IMR-90 (cell line): ENCODE data around the gene RAB18. TPM values are rescaled to one million over a fixed set of nuclear protein-coding genes. Genes with fewer than 3 reads are reported as not detected.

Source experiments
- ATAC-seq: fragments of 200-7000 bp; cut with Tn5 transposase; 2 replicates; pipeline ENCODE4 v1.9.1; 2020; ENCODE audit warnings: low read depth, mild to moderate bottlenecking, moderate library complexity
- BruUV-seq: library from RNA; stranded (reverse); fragments of 400-500 nt; replicated peaks from 2 replicates; lab custom pipeline; 2021; lab: Mats Ljungman, UMichigan
- CTCF ChIA-PET: fragments of 300-600 bp; formaldehyde crosslinking; extraction: SDS; loops from one replicate; lab custom pipeline; 2021; ENCODE audit warnings: antibody characterized with exemption; lab: Yijun Ruan, JAX
- POLR2A ChIA-PET: fragments of 300-600 bp; sonication (Branson Sonifier 250); formaldehyde crosslinking; loops from one replicate; lab custom pipeline; 2022; ENCODE audit warnings: antibody characterized with exemption; ENCODE audit not compliant: unreplicated experiment; lab: Charles Lee
- DNase-seq: peaks from one replicate; pipeline ENCODE4 v3.0.0; 2013
- H2AFZ ChIP-seq: replicated peaks from 2 replicates; pipeline ENCODE3; 2013; ENCODE audit warnings: low read length, mild to moderate bottlenecking; ENCODE audit not compliant: poor library complexity
- H2AK5ac ChIP-seq: 2 replicates; pipeline ENCODE4 v1.6.1; 2013; ENCODE audit warnings: low read depth, low read length, inconsistent platforms
- H2AK9ac ChIP-seq: replicated peaks from 2 replicates; pipeline ENCODE3; 2013; ENCODE audit warnings: mild to moderate bottlenecking, low read depth, low read length, moderate library complexity; ENCODE audit not compliant: poor library complexity
- H2BK120ac ChIP-seq: 2 replicates; pipeline ENCODE4 v1.6.1; 2013; ENCODE audit warnings: low read depth, low read length, inconsistent platforms
- H2BK15ac ChIP-seq: 3 replicates; pipeline ENCODE4 v1.6.1; 2013; ENCODE audit warnings: low read depth, low read length, inconsistent platforms
- H2BK20ac ChIP-seq: 2 replicates; pipeline ENCODE4 v1.6.1; 2013; ENCODE audit warnings: low read depth, mild to moderate bottlenecking, inconsistent platforms, low read length, moderate library complexity
- H2BK5ac ChIP-seq: 2 replicates; pipeline ENCODE4 v1.6.1; 2013; ENCODE audit warnings: mild to moderate bottlenecking, low read depth, low read length, inconsistent platforms; ENCODE audit not compliant: poor library complexity, severe bottlenecking
- H3K14ac ChIP-seq: replicated peaks from 2 replicates; pipeline ENCODE4 v1.6.1; 2013; ENCODE audit warnings: low read depth, low read length, inconsistent platforms
- H3K18ac ChIP-seq: 2 replicates; pipeline ENCODE4 v1.6.1; 2013; ENCODE audit warnings: low read depth, low read length, control low read depth
- H3K23ac ChIP-seq: 2 replicates; pipeline ENCODE4 v1.6.1; 2013; ENCODE audit warnings: low read depth, low read length, inconsistent platforms
- H3K27ac ChIP-seq: 2 replicates; pipeline ENCODE4 v1.5.1; 2013; ENCODE audit warnings: mild to moderate bottlenecking, control low read depth, low read length; ENCODE audit not compliant: insufficient read depth
- H3K27me3 ChIP-seq: 2 replicates; pipeline ENCODE4 v1.6.1; 2013; ENCODE audit warnings: low read length; ENCODE audit not compliant: control insufficient read depth, insufficient read depth
- H3K36me3 ChIP-seq: 2 replicates; pipeline ENCODE4 v1.6.1; 2013; ENCODE audit warnings: low read length, mixed read lengths; ENCODE audit not compliant: control insufficient read depth, insufficient read depth
- H3K4ac ChIP-seq: 2 replicates; pipeline ENCODE4 v1.6.1; 2013; ENCODE audit warnings: low read depth, low read length, inconsistent platforms
- H3K4me1 ChIP-seq: 2 replicates; pipeline ENCODE4 v1.6.1; 2013; ENCODE audit warnings: low read length, mixed read lengths; ENCODE audit not compliant: control insufficient read depth, insufficient read depth
- H3K4me2 ChIP-seq: 2 replicates; pipeline ENCODE4 v1.6.1; 2013; ENCODE audit warnings: low read depth, mild to moderate bottlenecking, control low read depth, low read length, moderate library complexity
- H3K4me3 ChIP-seq: 2 replicates; pipeline ENCODE4 v1.5.1; 2013; ENCODE audit warnings: low read depth, mild to moderate bottlenecking, control low read depth, low read length, moderate library complexity; ENCODE audit not compliant: insufficient read depth
- H3K56ac ChIP-seq: 2 replicates; pipeline ENCODE4 v1.6.1; 2013; ENCODE audit warnings: low read length, inconsistent platforms; ENCODE audit not compliant: insufficient read depth; ENCODE audit errors: extremely low read depth
- H3K79me1 ChIP-seq, 2 experiments: 2 replicates each; pipeline ENCODE4 v1.6.1; 2013; ENCODE audit warnings: low read length in 2 of 2, inconsistent platforms in 1 of 2, low read depth in 1 of 2
- H3K9ac ChIP-seq: 2 replicates; pipeline ENCODE4 v1.6.1; 2013; ENCODE audit warnings: low read depth, low read length, control low read depth
- H3K9me1 ChIP-seq: 2 replicates; pipeline ENCODE4 v1.6.1; 2013; ENCODE audit warnings: low read length, inconsistent platforms; ENCODE audit not compliant: insufficient read depth
- H3K9me3 ChIP-seq: 2 replicates; pipeline ENCODE4 v1.6.1; 2013; ENCODE audit warnings: low read length; ENCODE audit not compliant: control insufficient read depth, insufficient read depth
- H4K20me1 ChIP-seq: 2 replicates; pipeline ENCODE4 v1.6.1; 2013; ENCODE audit warnings: low read length, inconsistent platforms; ENCODE audit not compliant: insufficient read depth
- H4K5ac ChIP-seq: 2 replicates; pipeline ENCODE4 v1.6.1; 2013; ENCODE audit warnings: mild to moderate bottlenecking, low read depth, low read length, control low read depth
- H4K8ac ChIP-seq, 2 experiments: 2 replicates each; pipeline ENCODE4 v1.6.1; 2013; ENCODE audit warnings: low read depth in 2 of 2, low read length in 2 of 2, control low read depth in 1 of 2, inconsistent platforms in 1 of 2
- H4K91ac ChIP-seq: 2 replicates; pipeline ENCODE4 v1.6.1; 2013; ENCODE audit warnings: low read depth, low read length, inconsistent platforms; ENCODE audit not compliant: insufficient read depth
- BHLHE40 ChIP-seq: fragments of 150-350 bp; IDR thresholded peaks from 2 replicates; pipeline ENCODE4 v1.6.1; 2016; ENCODE audit warnings: mild to moderate bottlenecking, low read depth, low read length
- CHD1 ChIP-seq: IDR thresholded peaks from 2 replicates; pipeline ENCODE4 v1.6.1; 2012; ENCODE audit warnings: low read depth, low read length, improper control_type of control experiment
- MAZ ChIP-seq: IDR thresholded peaks from 2 replicates; pipeline ENCODE4 v1.6.1; 2012; ENCODE audit warnings: low read depth, mild to moderate bottlenecking, low read length, improper control_type of control experiment, moderate library complexity, borderline replicate concordance
- NFE2L2 ChIP-seq: fragments of 150-350 bp; IDR thresholded peaks from 2 replicates; pipeline ENCODE4 v1.6.1; 2016; ENCODE audit warnings: low read depth, mild to moderate bottlenecking, low read length
- WGBS, 2 experiments: methylation state at CpG; one replicate each; pipeline versions ENCODE4 v1.1.5 to v1.1.7; 2013; ENCODE audit warnings: missing lambda C conversion rate in 2 of 2; ENCODE audit not compliant: insufficient read length in 1 of 2; ENCODE audit errors: extremely low coverage in 2 of 2; 5-methylcytosine and 5-hydroxymethylcytosine counted together
- dilution Hi-C: fragments of 300-500 bp; cut with HindIII; formaldehyde crosslinking; loops from one replicate; pipeline ENCODE4 v1.14.3; 2018; ENCODE audit warnings: low sequenced_read_pairs; ENCODE audit not compliant: unreplicated experiment
- in situ Hi-C: fragments of 300-500 bp; cut with MboI; formaldehyde crosslinking; loops from 3 replicates; pipeline ENCODE4 v1.14.3; 2019; ENCODE audit warnings: low sequenced_read_pairs, inconsistent platforms, mixed read lengths
- intact Hi-C: fragments of 100-400 bp; cut with micrococcal nuclease; formaldehyde crosslinking; loops from 2 replicates; pipeline ENCODE4 v1.10.0; 2022
- polyA plus RNA-seq, 3 experiments: library from polyadenylated mRNA; depleted of rRNA; stranded (reverse); fragments of >200 nt; gene quantifications; 2 replicates each; pipeline ENCODE4 v1.2.3, GENCODE V29; 2012; ENCODE audit warnings: low replicate concordance in 1 of 3
- total RNA-seq: library from RNA; depleted of rRNA; stranded (reverse); fragments of >200 nt; gene quantifications from 2 replicates; pipeline ENCODE4 v1.2.3, GENCODE V29; 2012
- TF ChIP-seq, protein P1 (sequence below): conservative IDR thresholded peaks from 2 replicates; pipeline ENCODE4 v1.5.1; 2012; ENCODE audit warnings: mild to moderate bottlenecking, low read depth, low read length, improper control_type of control experiment

The RAB18 gene
- total and polyA plus RNA-seq, 2 of the 4 experiments (the other 2 are of a cell fraction) = 17.6 to 38.8 TPM

DNA sequence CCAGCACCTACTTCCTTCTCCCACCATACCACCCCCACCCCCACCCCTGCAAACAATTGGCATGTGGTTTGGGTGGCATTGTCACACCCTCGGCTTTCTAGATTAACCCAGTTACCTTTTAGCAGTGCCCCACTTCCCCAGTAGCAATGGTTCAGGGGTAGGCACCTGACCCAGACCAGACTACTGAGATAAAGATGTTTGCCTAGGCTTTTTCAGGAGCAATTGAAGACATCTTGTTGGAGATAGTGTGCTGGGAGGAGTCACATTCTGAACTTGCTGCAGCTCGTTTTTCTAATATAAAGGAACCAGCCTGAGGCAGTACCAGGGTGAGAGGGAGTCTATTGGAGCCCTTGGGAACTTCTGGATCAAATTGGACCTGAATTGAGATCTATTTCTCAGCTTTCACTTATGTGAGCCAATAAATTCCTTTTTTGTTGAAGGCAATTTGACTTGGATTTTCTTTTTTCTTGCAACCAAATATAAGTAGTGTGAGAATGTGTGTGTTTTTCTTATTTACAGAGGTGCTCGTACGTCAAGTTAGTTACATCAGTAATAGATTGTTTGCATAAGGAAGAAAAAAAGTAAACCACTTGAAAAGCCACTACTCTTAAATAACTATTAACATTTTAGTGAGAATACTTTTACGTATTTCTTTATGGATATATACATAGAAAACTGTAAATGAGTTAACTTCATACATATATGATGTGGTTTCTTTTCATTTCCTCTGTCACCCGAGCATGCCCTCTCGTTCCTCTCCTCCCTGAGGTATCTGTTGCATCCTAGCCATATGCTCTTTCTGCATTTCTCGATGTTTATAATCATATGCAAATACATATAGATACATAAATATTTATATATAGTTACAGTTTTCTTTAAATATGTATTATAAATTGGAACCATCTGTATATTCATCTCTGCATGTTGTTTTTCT is 38.0 kb downstream of the RAB18 start:
- no peak overlapping the region for H2AK5ac ChIP-seq
- H4K20me1 ChIP-seq = 0 out of 2 replicates have a peak, but pooled peaks cover 4% of the 10 kb centered on the region
- peaks cover 2% of the 10 kb centered on the region for H3K4me1 ChIP-seq
- no peak overlapping the region for H2BK20ac ChIP-seq
- H2AK9ac ChIP-seq = no peak overlapping the region
- dilution Hi-C loops (no loop called here), intact Hi-C loops (loop anchor here (2.0 to 10.0 kb wide), 2 partner anchors 27 to 97 kb away; no protein-coding TSS in a partner anchor), in situ Hi-C loops (no loop called here)
- H3K36me3 ChIP-seq = peaks cover 8% of the 10 kb centered on the region
- WGBS, 2 experiments = no CpG with 5 or more reads among the region's 8 CpGs
- no peaks in the 10 kb centered on the region for H3K27me3 ChIP-seq
- no TSS peak for BruUV-seq
- no peak overlapping the region for H4K91ac ChIP-seq
- no peak overlapping the region for H3K4me3 ChIP-seq
- H2BK5ac ChIP-seq = no peak overlapping the region
- H3K9me1 ChIP-seq = no peaks in the 10 kb centered on the region
- no peak overlapping the region for H3K9ac ChIP-seq
- H4K5ac ChIP-seq = no peak overlapping the region
- POLR2A ChIA-PET = no interaction called here
- H2BK120ac ChIP-seq = no peak overlapping the region
- H3K79me1 ChIP-seq = peaks cover 3 to 18% of the 10 kb centered on the region in 2 experiments; a peak in 3 of 4 replicates
- no peak overlapping the region for H3K27ac ChIP-seq
- CTCF ChIA-PET = no interaction called here
- DNase-seq (no peak), ATAC-seq (no peak)
- H3K4ac ChIP-seq = no peak overlapping the region
- H3K18ac ChIP-seq = no peak overlapping the region
- no peaks in the 10 kb centered on the region for H3K9me3 ChIP-seq
- H3K23ac ChIP-seq = no peak overlapping the region
- no peak overlapping the region for H2AFZ ChIP-seq
- H3K4me2 ChIP-seq = no peak overlapping the region
- H2BK15ac ChIP-seq = no peak overlapping the region
- no peak overlapping the region for H4K8ac ChIP-seq
- TF ChIP-seq CHD1 = no peak
- TF ChIP-seq, protein P1, sequence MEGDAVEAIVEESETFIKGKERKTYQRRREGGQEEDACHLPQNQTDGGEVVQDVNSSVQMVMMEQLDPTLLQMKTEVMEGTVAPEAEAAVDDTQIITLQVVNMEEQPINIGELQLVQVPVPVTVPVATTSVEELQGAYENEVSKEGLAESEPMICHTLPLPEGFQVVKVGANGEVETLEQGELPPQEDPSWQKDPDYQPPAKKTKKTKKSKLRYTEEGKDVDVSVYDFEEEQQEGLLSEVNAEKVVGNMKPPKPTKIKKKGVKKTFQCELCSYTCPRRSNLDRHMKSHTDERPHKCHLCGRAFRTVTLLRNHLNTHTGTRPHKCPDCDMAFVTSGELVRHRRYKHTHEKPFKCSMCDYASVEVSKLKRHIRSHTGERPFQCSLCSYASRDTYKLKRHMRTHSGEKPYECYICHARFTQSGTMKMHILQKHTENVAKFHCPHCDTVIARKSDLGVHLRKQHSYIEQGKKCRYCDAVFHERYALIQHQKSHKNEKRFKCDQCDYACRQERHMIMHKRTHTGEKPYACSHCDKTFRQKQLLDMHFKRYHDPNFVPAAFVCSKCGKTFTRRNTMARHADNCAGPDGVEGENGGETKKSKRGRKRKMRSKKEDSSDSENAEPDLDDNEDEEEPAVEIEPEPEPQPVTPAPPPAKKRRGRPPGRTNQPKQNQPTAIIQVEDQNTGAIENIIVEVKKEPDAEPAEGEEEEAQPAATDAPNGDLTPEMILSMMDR = no peak
- TF ChIP-seq NFE2L2 = no peak
- no peak for TF ChIP-seq MAZ
- no peak for TF ChIP-seq BHLHE40
- no peak overlapping the region for H3K56ac ChIP-seq
- H3K14ac ChIP-seq = no peak overlapping the region
